Measurements from ENCODE around the gene HOXA7.

Gene HOXA7

DNA sequence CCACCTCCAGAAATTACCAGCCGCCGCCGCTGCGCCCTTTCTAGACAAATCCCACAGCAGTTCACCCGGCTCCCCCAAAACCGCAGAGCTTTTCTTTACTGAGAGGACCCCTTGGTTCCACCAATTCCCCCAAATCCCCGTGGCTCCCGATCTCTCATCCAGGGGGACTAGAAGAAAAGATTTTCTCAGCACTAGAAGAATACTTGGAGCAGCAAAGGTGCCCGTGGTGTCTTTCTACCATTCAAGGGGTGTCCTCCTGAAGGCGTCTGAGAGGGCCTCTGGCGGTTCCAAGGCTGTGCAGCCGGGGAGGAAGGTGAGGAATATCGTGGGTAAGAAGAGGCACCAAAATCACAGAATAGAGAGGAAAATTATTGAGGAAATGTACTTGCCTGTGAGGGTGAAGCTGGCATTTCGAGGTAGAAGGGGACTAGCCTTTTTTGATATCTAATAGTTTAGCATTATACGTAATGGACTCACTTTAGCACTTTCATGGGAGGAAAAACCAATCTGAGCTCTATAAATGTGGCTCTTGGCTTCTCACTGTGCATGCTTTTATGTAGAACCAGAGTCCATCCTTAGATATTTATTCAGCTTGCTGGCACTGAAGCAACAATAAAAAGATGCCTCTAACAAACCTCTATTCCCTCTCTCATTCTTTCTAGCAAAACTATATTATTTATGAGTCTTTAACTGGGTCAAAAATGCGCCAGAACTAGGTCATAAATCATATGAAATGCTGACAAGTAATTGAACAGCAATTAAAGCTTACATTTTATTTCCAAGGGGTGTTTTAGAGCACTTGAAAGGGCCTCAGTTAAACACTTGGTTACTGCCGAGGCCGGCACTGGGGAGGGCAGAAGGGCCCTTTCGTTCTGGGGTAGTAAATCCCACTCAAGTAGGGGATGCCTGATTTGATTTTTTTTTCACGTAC lies 40.2 kb downstream of the HOXA7 start (continued):
- TF ChIP-seq ZNF473 (tag by site-specific recombination; IDR thresholded peaks at IDR 0.05) (no peak), ZNF600 (tag by site-specific recombination; IDR thresholded peaks at IDR 0.05) (0 out of 2 replicates have a peak, but pooled peaks have one; percentile 7), ZBTB7A (tag by site-specific recombination; IDR thresholded peaks at IDR 0.05; ENCODE audit: low read depth) (no peak), SP2 (tag by site-specific recombination; IDR thresholded peaks at IDR 0.05) (no peak), SALL2 (tag by site-specific recombination; IDR thresholded peaks at IDR 0.05; ENCODE audit: borderline replicate concordance) (no peak), ZNF629 (tag by site-specific recombination; IDR thresholded peaks at IDR 0.05) (peak; percentile 52; the same call in 1 of the 2 replicates), ZNF184 (tag by site-specific recombination; IDR thresholded peaks at IDR 0.05) (no peak), ZSCAN30 (tag by site-specific recombination; IDR thresholded peaks at IDR 0.05) (peak; percentile 99), ZNF843 (tag by site-specific recombination; IDR thresholded peaks at IDR 0.05) (peak; percentile 85), FEZF1 (tag by site-specific recombination; IDR thresholded peaks at IDR 0.05) (peak; percentile 89), ZNF701 (tag by site-specific recombination; IDR thresholded peaks at IDR 0.05) (no peak), ZBTB17 (tag by site-specific recombination; IDR thresholded peaks at IDR 0.05) (peak; percentile 73), ZBTB20 (tag by site-specific recombination; IDR thresholded peaks at IDR 0.05) (peak; percentile 83), ZNF16 (tag by site-specific recombination; IDR thresholded peaks at IDR 0.05; ENCODE audit: low read depth) (no peak), HOXC10 (CRISPR knock-in tag; IDR thresholded peaks at IDR 0.05) (no peak), ZNF19 (tag by site-specific recombination; IDR thresholded peaks at IDR 0.05; ENCODE audit: low read depth) (no peak), ZNF596 (tag by site-specific recombination; IDR thresholded peaks at IDR 0.05) (peak; percentile 65), KLF10 (tag by site-specific recombination; IDR thresholded peaks at IDR 0.05) (peak; percentile 56; the same call in 1 of the 2 replicates), ZNF24 (tag by site-specific recombination; IDR thresholded peaks at IDR 0.05) (no peak), BCL11A (tag by site-specific recombination; IDR thresholded peaks at IDR 0.05; ENCODE audit: low read depth) (peak; percentile 16; the same call in 1 of the 2 replicates)
- TF ChIP-seq, protein P1, sequence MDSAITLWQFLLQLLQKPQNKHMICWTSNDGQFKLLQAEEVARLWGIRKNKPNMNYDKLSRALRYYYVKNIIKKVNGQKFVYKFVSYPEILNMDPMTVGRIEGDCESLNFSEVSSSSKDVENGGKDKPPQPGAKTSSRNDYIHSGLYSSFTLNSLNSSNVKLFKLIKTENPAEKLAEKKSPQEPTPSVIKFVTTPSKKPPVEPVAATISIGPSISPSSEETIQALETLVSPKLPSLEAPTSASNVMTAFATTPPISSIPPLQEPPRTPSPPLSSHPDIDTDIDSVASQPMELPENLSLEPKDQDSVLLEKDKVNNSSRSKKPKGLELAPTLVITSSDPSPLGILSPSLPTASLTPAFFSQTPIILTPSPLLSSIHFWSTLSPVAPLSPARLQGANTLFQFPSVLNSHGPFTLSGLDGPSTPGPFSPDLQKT (IDR thresholded peaks at IDR 0.05; ENCODE audit: borderline replicate concordance, low read depth, low read length): no peak
- TF ChIP-seq, protein P2, sequence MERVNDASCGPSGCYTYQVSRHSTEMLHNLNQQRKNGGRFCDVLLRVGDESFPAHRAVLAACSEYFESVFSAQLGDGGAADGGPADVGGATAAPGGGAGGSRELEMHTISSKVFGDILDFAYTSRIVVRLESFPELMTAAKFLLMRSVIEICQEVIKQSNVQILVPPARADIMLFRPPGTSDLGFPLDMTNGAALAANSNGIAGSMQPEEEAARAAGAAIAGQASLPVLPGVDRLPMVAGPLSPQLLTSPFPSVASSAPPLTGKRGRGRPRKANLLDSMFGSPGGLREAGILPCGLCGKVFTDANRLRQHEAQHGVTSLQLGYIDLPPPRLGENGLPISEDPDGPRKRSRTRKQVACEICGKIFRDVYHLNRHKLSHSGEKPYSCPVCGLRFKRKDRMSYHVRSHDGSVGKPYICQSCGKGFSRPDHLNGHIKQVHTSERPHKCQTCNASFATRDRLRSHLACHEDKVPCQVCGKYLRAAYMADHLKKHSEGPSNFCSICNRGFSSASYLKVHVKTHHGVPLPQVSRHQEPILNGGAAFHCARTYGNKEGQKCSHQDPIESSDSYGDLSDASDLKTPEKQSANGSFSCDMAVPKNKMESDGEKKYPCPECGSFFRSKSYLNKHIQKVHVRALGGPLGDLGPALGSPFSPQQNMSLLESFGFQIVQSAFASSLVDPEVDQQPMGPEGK (tag by site-specific recombination; IDR thresholded peaks at IDR 0.05): peak; percentile 35; the same call in 1 of the 2 replicates
- TF ChIP-seq, protein P3, sequence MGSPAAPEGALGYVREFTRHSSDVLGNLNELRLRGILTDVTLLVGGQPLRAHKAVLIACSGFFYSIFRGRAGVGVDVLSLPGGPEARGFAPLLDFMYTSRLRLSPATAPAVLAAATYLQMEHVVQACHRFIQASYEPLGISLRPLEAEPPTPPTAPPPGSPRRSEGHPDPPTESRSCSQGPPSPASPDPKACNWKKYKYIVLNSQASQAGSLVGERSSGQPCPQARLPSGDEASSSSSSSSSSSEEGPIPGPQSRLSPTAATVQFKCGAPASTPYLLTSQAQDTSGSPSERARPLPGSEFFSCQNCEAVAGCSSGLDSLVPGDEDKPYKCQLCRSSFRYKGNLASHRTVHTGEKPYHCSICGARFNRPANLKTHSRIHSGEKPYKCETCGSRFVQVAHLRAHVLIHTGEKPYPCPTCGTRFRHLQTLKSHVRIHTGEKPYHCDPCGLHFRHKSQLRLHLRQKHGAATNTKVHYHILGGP (tag by site-specific recombination; IDR thresholded peaks at IDR 0.05): peak; percentile 91
- TF ChIP-seq, protein P4, sequence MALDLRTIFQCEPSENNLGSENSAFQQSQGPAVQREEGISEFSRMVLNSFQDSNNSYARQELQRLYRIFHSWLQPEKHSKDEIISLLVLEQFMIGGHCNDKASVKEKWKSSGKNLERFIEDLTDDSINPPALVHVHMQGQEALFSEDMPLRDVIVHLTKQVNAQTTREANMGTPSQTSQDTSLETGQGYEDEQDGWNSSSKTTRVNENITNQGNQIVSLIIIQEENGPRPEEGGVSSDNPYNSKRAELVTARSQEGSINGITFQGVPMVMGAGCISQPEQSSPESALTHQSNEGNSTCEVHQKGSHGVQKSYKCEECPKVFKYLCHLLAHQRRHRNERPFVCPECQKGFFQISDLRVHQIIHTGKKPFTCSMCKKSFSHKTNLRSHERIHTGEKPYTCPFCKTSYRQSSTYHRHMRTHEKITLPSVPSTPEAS (tag by site-specific recombination; IDR thresholded peaks at IDR 0.05): no peak
- TF ChIP-seq, protein P5, sequence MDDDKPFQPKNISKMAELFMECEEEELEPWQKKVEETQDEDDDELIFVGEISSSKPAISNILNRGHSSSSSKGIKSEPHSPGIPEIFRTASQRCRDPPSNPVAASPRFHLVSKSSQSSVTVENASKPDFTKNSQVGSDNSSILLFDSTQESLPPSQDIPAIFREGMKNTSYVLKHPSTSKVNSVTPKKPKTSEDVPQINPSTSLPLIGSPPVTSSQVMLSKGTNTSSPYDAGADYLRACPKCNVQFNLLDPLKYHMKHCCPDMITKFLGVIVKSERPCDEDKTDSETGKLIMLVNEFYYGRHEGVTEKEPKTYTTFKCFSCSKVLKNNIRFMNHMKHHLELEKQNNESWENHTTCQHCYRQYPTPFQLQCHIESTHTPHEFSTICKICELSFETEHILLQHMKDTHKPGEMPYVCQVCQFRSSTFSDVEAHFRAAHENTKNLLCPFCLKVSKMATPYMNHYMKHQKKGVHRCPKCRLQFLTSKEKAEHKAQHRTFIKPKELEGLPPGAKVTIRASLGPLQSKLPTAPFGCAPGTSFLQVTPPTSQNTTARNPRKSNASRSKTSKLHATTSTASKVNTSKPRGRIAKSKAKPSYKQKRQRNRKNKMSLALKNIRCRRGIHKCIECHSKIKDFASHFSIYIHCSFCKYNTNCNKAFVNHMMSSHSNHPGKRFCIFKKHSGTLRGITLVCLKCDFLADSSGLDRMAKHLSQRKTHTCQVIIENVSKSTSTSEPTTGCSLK (tag by site-specific recombination; IDR thresholded peaks at IDR 0.05): no peak
- TF ChIP-seq, protein P6, sequence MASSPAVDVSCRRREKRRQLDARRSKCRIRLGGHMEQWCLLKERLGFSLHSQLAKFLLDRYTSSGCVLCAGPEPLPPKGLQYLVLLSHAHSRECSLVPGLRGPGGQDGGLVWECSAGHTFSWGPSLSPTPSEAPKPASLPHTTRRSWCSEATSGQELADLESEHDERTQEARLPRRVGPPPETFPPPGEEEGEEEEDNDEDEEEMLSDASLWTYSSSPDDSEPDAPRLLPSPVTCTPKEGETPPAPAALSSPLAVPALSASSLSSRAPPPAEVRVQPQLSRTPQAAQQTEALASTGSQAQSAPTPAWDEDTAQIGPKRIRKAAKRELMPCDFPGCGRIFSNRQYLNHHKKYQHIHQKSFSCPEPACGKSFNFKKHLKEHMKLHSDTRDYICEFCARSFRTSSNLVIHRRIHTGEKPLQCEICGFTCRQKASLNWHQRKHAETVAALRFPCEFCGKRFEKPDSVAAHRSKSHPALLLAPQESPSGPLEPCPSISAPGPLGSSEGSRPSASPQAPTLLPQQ (tag by site-specific recombination; IDR thresholded peaks at IDR 0.05): no peak
